HFF-Myc (cell line): ENCODE measurements around the gene SUPT4H1.

Experiments
- DNase-seq: peaks from one replicate; pipeline ENCODE4 v3.0.0-alpha.2; 2011; ENCODE audit warnings: low read depth; ENCODE audit errors: extremely low read depth
- H3K4me3 ChIP-seq: replicated peaks from 2 replicates; pipeline ENCODE4 v1.5.1; 2011; ENCODE audit warnings: low read depth, mild to moderate bottlenecking, control low read depth, low read length
- TF ChIP-seq, protein P1 (sequence below): IDR thresholded peaks from 2 replicates; pipeline ENCODE4 v1.5.1; 2012; ENCODE audit warnings: mild to moderate bottlenecking, low read depth, low read length, control low read depth; ENCODE audit errors: missing control alignments

The SUPT4H1 gene

GRCh38 chr17:58380207-58381123, 28.5 kb upstream of the SUPT4H1 start:
- no peak for DNase-seq
- TF ChIP-seq, protein P1, sequence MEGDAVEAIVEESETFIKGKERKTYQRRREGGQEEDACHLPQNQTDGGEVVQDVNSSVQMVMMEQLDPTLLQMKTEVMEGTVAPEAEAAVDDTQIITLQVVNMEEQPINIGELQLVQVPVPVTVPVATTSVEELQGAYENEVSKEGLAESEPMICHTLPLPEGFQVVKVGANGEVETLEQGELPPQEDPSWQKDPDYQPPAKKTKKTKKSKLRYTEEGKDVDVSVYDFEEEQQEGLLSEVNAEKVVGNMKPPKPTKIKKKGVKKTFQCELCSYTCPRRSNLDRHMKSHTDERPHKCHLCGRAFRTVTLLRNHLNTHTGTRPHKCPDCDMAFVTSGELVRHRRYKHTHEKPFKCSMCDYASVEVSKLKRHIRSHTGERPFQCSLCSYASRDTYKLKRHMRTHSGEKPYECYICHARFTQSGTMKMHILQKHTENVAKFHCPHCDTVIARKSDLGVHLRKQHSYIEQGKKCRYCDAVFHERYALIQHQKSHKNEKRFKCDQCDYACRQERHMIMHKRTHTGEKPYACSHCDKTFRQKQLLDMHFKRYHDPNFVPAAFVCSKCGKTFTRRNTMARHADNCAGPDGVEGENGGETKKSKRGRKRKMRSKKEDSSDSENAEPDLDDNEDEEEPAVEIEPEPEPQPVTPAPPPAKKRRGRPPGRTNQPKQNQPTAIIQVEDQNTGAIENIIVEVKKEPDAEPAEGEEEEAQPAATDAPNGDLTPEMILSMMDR: no peak
- H3K4me3 ChIP-seq: no peak overlapping the region

GRCh38 chr17:58379511-58379824, 27.5 kb upstream of the SUPT4H1 start:
- TF ChIP-seq, protein P1: no peak
- DNase-seq: no peak
- H3K4me3 ChIP-seq: no peak overlapping the region

DNA sequence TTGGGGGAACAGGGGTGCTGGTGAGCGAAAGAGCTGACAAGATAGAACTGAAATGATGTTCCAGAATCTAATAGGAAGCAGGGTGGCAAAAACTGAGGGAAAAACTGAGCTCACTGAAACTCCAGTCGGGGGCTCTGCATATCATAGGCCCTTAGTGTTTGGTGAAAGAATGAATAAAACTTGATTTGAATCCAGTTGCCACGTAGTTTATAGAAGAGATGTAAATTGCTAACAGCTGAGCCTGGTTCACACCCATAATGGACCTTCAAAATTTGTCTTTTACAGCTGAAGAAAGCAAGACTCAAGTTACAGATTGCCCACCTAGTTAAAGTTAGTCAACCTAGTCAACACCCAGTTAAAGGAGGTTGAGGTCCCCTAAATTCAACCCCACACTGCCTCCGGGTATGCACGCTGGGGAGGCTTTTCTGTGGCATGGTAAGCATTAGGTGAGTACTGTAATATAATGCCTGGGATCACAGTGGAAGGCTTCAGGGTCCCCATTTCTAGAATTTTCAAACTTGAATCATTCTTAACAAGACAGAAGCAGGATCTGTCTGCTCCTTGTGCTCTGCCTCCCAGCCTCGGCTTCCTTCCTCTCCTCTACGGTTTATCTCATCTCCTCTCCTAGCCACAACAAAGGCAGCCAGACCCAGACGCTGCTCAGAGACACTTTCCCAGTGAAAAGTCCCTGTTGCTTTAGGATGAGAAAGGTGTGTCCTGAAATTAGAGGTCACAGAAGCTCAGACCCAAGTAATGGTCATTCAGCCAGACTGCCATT, 26.9 kb upstream of the SUPT4H1 start:
- H3K4me3 ChIP-seq: no peak overlapping the region
- DNase-seq: no peak
- TF ChIP-seq, protein P1: no peak

DNA sequence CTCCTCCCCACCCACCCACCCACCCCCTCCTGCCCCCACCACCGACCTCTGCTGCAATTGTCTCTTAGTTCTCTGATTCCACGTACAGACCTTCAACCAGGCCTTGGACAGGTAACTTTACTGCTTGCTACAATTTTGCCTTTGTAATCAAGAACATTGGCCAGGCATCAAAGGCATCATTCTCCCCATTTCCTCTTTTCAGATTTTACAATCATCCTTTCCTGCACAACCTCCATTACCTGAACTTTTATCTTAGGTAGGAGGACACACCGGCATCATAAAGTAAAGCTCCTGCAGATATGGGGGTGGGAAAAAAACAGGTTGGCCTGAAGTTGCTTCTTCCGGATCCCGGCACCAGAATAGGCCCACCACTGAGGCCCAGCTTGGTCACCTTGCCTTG, 25.7 kb upstream of the SUPT4H1 start:
- TF ChIP-seq, protein P1: no peak
- DNase-seq: no peak
- no peak overlapping the region for H3K4me3 ChIP-seq

GRCh38 chr17:58377093-58377601, 25.1 kb upstream of the SUPT4H1 start:
- TF ChIP-seq, protein P1: no peak
- H3K4me3 ChIP-seq: no peak overlapping the region
- no peak for DNase-seq

- no peak overlapping the region for H3K4me3 ChIP-seq
- no peak for DNase-seq
- TF ChIP-seq, protein P1: no peak
Measured at GRCh38 chr17:58376472-58377000, 24.5 kb upstream of the SUPT4H1 start.
